T-helper 17 cell (primary cell): ENCODE results near the gene ORC4. TPM values are rescaled to one million over a fixed set of nuclear protein-coding genes. Genes with fewer than 3 reads are reported as not detected.

ENCODE experiments used
- ATAC-seq: fragments of 150-1000 bp; cut with Tn5 transposase; 2 replicates; pipeline ENCODE4 v1.10.0; 2021; ENCODE audit warnings: mild to moderate bottlenecking, moderate library complexity
- DNase-seq, 3 donors: peaks; one replicate each; pipeline versions ENCODE4 v3.0.0 to v3.0.0-alpha.2; 2020 to 2021
- H3K9me3 ChIP-seq: one replicate; pipeline ENCODE4 v1.7.0; 2013; ENCODE audit warnings: low read length, mild to moderate bottlenecking; ENCODE audit not compliant: control insufficient read depth, poor library complexity, severe bottlenecking
- H3K27ac Mint-ChIP-seq: one replicate; pipeline ENCODE4 v1.8.0; 2022; ENCODE audit warnings: mild to moderate bottlenecking, moderate library complexity, mixed read lengths
- H3K27me3 Mint-ChIP-seq: one replicate; pipeline ENCODE4 v1.8.0; 2022; ENCODE audit warnings: mixed read lengths
- H3K36me3 Mint-ChIP-seq: one replicate; pipeline ENCODE4 v1.8.0; 2022; ENCODE audit warnings: low read depth, mixed read lengths
- H3K4me1 Mint-ChIP-seq: one replicate; pipeline ENCODE4 v1.8.0; 2022; ENCODE audit warnings: mild to moderate bottlenecking, mixed read lengths
- H3K4me3 Mint-ChIP-seq: one replicate; pipeline ENCODE4 v1.8.0; 2022; ENCODE audit warnings: mild to moderate bottlenecking, moderate library complexity, mixed read lengths
- total RNA-seq, 4 donors: library from RNA in 2 of 4; stranded (reverse) in 2 of 4; gene quantifications; one replicate each; pipeline ENCODE4 v1.2.3 and lab custom pipeline; 2022 to 2026

Gene ORC4
- total RNA-seq, 2 donors from 2014 or later, result 29.5 to 32.7 TPM

DNA sequence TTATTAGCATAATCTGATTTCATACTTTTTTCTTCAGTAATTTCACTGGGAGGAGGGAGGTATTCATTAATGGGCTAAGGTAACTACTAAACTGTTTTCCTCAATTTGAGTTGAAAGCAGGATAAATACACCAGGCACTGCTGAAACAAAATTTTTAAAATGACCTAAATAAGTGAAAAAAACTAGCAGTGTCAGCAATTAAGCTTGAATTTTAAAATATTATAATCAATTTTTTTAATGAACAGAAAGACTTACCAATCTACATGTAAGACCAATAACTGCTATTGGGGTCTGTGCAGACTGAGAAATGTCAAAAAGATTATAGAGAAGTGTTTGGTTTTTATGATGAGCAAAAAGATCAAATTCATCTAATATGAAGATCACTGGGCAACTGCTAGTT, 68.4 kb downstream of the ORC4 start:
- Mint-ChIP-seq H3K4me3 (no peak overlapping the region), H3K4me1 (no peaks in the 10 kb centered on the region), H3K27me3 (no peaks in the 10 kb centered on the region), H3K27ac (no peak overlapping the region), H3K36me3 (peaks cover 6% of the 10 kb centered on the region)
- DNase-seq, result no peak
- no peak for ATAC-seq
- no peaks in the 10 kb centered on the region for H3K9me3 ChIP-seq

GRCh38 chr2:147945660-147946059, 74.9 kb downstream of the ORC4 start:
- H3K36me3 Mint-ChIP-seq, result peaks cover 10% of the 10 kb centered on the region
- H3K4me3 Mint-ChIP-seq, result no peak overlapping the region
- peak overlapping the region; percentile 19 for H3K27ac Mint-ChIP-seq
- peaks cover 2% of the 10 kb centered on the region for H3K4me1 Mint-ChIP-seq
- ATAC-seq (no peak), DNase-seq (no peak)
- no peaks in the 10 kb centered on the region for H3K9me3 ChIP-seq
- no peaks in the 10 kb centered on the region for H3K27me3 Mint-ChIP-seq

- Mint-ChIP-seq H3K36me3 (peaks cover 8% of the 10 kb centered on the region), H3K4me3 (no peak overlapping the region), H3K27ac (no peak overlapping the region), H3K27me3 (no peaks in the 10 kb centered on the region), H3K4me1 (peaks cover 4% of the 10 kb centered on the region)
- DNase-seq, result no peak
- no peaks in the 10 kb centered on the region for H3K9me3 ChIP-seq
- no peak for ATAC-seq
Observed at GRCh38 chr2:147939313-147939712, 81.2 kb downstream of the ORC4 start.

- no peak overlapping the region for H3K27ac Mint-ChIP-seq
- no peak overlapping the region for H3K4me3 Mint-ChIP-seq
- peaks cover 2% of the 10 kb centered on the region for H3K4me1 Mint-ChIP-seq
- peaks cover 2% of the 10 kb centered on the region for H3K36me3 Mint-ChIP-seq
- peak; percentile 69 for ATAC-seq
- no peaks in the 10 kb centered on the region for H3K27me3 Mint-ChIP-seq
- DNase-seq, result no peak
- no peaks in the 10 kb centered on the region for H3K9me3 ChIP-seq
Observed at GRCh38 chr2:147937744-147938349, 82.7 kb downstream of the ORC4 start.

- DNase-seq, result no peak
- Mint-ChIP-seq H3K36me3 (no peaks in the 10 kb centered on the region), H3K27ac (no peak overlapping the region), H3K27me3 (no peaks in the 10 kb centered on the region), H3K4me3 (no peak overlapping the region), H3K4me1 (peaks cover under 1% of the 10 kb centered on the region)
- no peaks in the 10 kb centered on the region for H3K9me3 ChIP-seq
- no peak for ATAC-seq
Observed at GRCh38 chr2:147934881-147935620, 85.5 kb downstream of the ORC4 start.

DNA sequence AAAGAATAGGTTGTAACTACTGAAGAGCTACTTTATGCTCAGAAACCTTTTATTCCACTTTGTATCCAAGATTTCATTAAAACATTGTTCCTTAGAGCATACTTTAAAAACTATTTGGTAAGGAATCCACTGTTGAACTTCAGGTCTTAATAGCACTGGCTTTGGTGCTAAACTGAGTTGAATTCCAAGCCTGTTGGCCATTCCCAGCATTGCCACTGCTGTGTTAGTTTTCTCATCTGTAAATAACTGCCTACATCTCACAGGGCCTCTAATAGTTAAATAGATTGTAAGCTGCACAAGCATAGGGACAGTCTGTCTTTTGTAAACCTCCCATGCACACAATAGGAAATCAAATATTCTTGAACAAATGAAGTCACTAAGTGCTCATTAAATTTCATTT, 86.6 kb downstream of the ORC4 start:
- ATAC-seq (no peak), DNase-seq (no peak)
- H3K36me3 Mint-ChIP-seq, result no peaks in the 10 kb centered on the region
- H3K4me1 Mint-ChIP-seq, result no peaks in the 10 kb centered on the region
- no peaks in the 10 kb centered on the region for H3K27me3 Mint-ChIP-seq
- H3K27ac Mint-ChIP-seq, result no peak overlapping the region
- no peak overlapping the region for H3K4me3 Mint-ChIP-seq
- no peaks in the 10 kb centered on the region for H3K9me3 ChIP-seq

- no peak overlapping the region for H3K27ac Mint-ChIP-seq
- no peak for DNase-seq
- no peaks in the 10 kb centered on the region for H3K27me3 Mint-ChIP-seq
- H3K9me3 ChIP-seq, result no peaks in the 10 kb centered on the region
- ATAC-seq, result no peak
- peaks cover 15% of the 10 kb centered on the region for H3K4me1 Mint-ChIP-seq
- H3K4me3 Mint-ChIP-seq, result no peak overlapping the region
- H3K36me3 Mint-ChIP-seq, result peaks cover 3% of the 10 kb centered on the region
Observed at GRCh38 chr2:147927053-147927588, 93.4 kb downstream of the ORC4 start.

- H3K9me3 ChIP-seq, result no peaks in the 10 kb centered on the region
- Mint-ChIP-seq H3K27me3 (no peaks in the 10 kb centered on the region), H3K27ac (no peak overlapping the region), H3K4me3 (no peak overlapping the region), H3K36me3 (peaks cover 3% of the 10 kb centered on the region), H3K4me1 (peaks cover 15% of the 10 kb centered on the region)
- ATAC-seq (no peak), DNase-seq (no peak)
Observed at GRCh38 chr2:147925886-147926285, 94.7 kb downstream of the ORC4 start.

- H3K4me3 Mint-ChIP-seq, result no peak overlapping the region
- peak overlapping the region; percentile 59 for H3K27ac Mint-ChIP-seq
- ATAC-seq (no peak), DNase-seq (no peak)
- H3K4me1 Mint-ChIP-seq, result peaks cover 15% of the 10 kb centered on the region
- no peaks in the 10 kb centered on the region for H3K27me3 Mint-ChIP-seq
- no peaks in the 10 kb centered on the region for H3K9me3 ChIP-seq
- H3K36me3 Mint-ChIP-seq, result peaks cover 3% of the 10 kb centered on the region
Observed at GRCh38 chr2:147924647-147925046, 95.9 kb downstream of the ORC4 start.

DNA sequence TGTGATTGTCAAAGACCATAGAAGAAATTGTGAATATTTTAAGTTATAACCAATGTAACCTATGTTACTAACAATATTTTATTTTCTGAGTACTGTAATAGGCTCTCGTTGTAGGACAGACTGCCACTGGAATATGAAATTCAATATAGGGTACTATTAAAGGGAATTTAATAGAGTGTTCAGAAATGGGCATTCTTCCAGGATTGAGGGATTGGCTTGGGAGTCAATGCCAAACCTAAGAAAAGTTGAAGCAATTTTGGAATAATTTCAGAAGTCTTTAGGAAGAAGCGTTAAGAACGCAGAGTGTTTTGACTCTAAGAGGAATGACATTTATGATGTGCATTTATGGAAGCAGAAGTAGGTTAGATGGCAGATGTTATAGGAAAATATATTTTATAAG, 96.7 kb downstream of the ORC4 start:
- peaks cover 15% of the 10 kb centered on the region for H3K4me1 Mint-ChIP-seq
- H3K27ac Mint-ChIP-seq, result peak overlapping the region; percentile 59
- H3K27me3 Mint-ChIP-seq, result no peaks in the 10 kb centered on the region
- DNase-seq, result no peak
- no peaks in the 10 kb centered on the region for H3K9me3 ChIP-seq
- no peak overlapping the region for H3K4me3 Mint-ChIP-seq
- ATAC-seq, result no peak
- peaks cover 5% of the 10 kb centered on the region for H3K36me3 Mint-ChIP-seq

DNA sequence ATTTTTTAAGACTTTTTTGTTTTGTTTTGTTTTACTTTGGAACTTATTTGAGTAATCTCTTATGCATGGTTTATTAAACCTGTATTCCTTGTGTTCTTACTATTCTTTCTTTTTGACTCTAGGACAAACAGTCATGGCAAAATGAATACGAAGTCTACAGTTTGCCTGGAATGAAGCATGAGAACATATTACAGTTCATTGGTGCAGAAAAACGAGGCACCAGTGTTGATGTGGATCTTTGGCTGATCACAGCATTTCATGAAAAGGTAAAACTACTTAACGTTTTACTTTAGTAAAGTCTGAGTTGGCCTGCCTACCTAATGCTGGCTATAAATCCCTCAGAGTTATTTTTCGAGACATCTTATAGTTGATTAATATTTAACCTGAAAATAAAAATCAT, 103.4 kb downstream of the ORC4 start:
- ATAC-seq (no peak), DNase-seq (no peak)
- peaks cover 2% of the 10 kb centered on the region for H3K4me1 Mint-ChIP-seq
- no peaks in the 10 kb centered on the region for H3K9me3 ChIP-seq
- H3K27me3 Mint-ChIP-seq, result no peaks in the 10 kb centered on the region
- no peak overlapping the region for H3K27ac Mint-ChIP-seq
- no peak overlapping the region for H3K4me3 Mint-ChIP-seq
- H3K36me3 Mint-ChIP-seq, result peaks cover 2% of the 10 kb centered on the region

GRCh38 chr2:147916723-147917122, 103.8 kb downstream of the ORC4 start:
- ATAC-seq (no peak), DNase-seq (no peak)
- H3K4me1 Mint-ChIP-seq, result peaks cover 2% of the 10 kb centered on the region
- H3K27me3 Mint-ChIP-seq, result no peaks in the 10 kb centered on the region
- H3K4me3 Mint-ChIP-seq, result no peak overlapping the region
- peaks cover 2% of the 10 kb centered on the region for H3K36me3 Mint-ChIP-seq
- H3K9me3 ChIP-seq, result no peaks in the 10 kb centered on the region
- H3K27ac Mint-ChIP-seq, result no peak overlapping the region

DNA sequence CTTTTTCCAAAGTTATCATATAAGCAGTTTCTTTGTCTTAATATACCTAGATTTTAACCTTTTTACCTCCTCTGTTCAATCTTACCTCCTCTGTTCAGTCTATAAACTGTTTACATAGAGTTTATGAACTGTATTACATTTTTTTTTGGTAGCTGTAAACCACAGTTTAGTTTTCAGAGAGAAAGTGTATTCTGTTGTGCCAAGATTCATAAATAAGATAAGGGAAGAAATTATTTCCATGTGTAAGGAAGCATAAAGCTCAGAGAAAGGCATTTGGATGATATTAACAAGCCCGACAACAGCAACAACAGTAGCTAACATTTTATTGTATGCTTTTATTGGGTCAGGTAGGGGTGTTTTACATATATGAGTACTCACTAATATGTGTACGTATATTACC, 104.5 kb downstream of the ORC4 start:
- DNase-seq, result no peak
- Mint-ChIP-seq H3K4me3 (no peak overlapping the region), H3K27me3 (no peaks in the 10 kb centered on the region), H3K27ac (peak overlapping the region; percentile 27), H3K36me3 (peaks cover 2% of the 10 kb centered on the region), H3K4me1 (peaks cover 2% of the 10 kb centered on the region)
- no peaks in the 10 kb centered on the region for H3K9me3 ChIP-seq
- ATAC-seq, result no peak
